RWPE2 (cell line): Measurements from ENCODE around the gene HOXD9.

ENCODE experiments used
- ATAC-seq: fragments of 200-7000 bp; cut with Tn5 transposase; 3 replicates; pipeline ENCODE4 v1.9.1; 2021; ENCODE audit warnings: low read depth
- DNase-seq: peaks from one replicate; pipeline ENCODE4 v3.0.0-alpha.2; 2020; ENCODE audit warnings: low spot score
- H3K27ac ChIP-seq: fragments of 450-650 bp; 2 replicates; pipeline ENCODE4 v1.5.1; 2017; ENCODE audit warnings: mild to moderate bottlenecking; ENCODE audit not compliant: poor library complexity, severe bottlenecking
- H3K27me3 ChIP-seq: fragments of 250-450 bp; sonication (Bioruptor Pico); 2 replicates; pipeline ENCODE4 v1.5.1; 2021; ENCODE audit warnings: mild to moderate bottlenecking, moderate library complexity; ENCODE audit not compliant: insufficient read depth, poor library complexity, severe bottlenecking
- H3K36me3 ChIP-seq: fragments of 250-450 bp; sonication (Bioruptor Pico); 2 replicates; pipeline ENCODE4 v1.5.1; 2020; ENCODE audit warnings: low read depth, mild to moderate bottlenecking, moderate library complexity
- H3K4me1 ChIP-seq: fragments of 250-450 bp; sonication (Bioruptor Pico); 2 replicates; pipeline ENCODE4 v1.5.1; 2021; ENCODE audit warnings: mild to moderate bottlenecking, moderate library complexity; ENCODE audit not compliant: insufficient read depth, poor library complexity, severe bottlenecking
- H3K4me3 ChIP-seq: fragments of 250-450 bp; sonication (Bioruptor Pico); 2 replicates; pipeline ENCODE4 v1.5.1; 2021; ENCODE audit warnings: mild to moderate bottlenecking, moderate library complexity; ENCODE audit not compliant: severe bottlenecking
- H3K9me3 ChIP-seq: fragments of 250-450 bp; sonication (Bioruptor Pico); 2 replicates; pipeline ENCODE4 v1.5.1; 2021; ENCODE audit warnings: mild to moderate bottlenecking, moderate library complexity; ENCODE audit not compliant: severe bottlenecking
- CTCF ChIP-seq: fragments of 450-650 bp; IDR thresholded peaks from one replicate; pipeline ENCODE4 v1.5.1; 2017; ENCODE audit warnings: mild to moderate bottlenecking, moderate library complexity; ENCODE audit not compliant: poor library complexity, severe bottlenecking

HOXD9 gene

DNA sequence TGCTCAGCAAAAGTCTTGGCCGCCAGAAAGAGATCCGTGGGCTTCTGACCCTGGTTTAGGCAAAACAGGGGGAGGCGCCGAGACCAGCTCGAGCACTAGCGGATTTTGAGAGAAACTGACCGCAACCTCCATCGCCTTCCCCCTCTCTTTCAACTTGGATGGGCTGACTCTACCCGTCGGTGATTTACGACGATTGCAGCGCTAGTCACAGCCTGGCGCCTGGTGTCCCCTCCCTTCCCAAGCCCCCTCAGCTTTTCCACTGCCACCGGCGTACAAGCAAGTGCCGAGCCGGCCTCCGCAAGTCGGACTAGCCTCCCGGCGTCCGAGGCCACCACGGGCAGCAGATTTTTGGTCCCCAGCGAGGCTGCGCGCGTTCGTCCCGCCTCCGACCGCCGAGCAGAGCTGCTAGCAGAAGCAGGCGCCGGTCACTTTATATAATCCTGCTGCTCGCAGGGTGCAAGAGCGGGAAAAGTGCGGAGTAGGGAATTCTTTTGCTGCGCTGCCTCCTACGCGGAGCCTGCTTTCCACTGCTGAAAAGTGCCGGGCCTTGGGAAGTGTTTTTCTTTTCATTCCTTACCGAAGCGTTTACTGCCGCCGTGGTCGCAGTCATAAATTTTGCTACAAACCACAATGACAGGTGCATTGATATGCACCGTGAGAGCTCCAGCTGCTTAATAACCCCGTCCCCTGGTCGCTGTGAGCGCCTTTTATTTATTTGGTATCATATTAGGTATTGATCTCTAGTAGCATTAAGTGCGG, 42.3 kb downstream of the HOXD9 start:
- H3K36me3 ChIP-seq: no peaks in the 10 kb centered on the region
- no peak overlapping the region for H3K27ac ChIP-seq
- no peaks in the 10 kb centered on the region for H3K9me3 ChIP-seq
- H3K4me1 ChIP-seq: no peaks in the 10 kb centered on the region
- H3K4me3 ChIP-seq: no peak overlapping the region
- no peak for DNase-seq
- peaks cover 65% of the 10 kb centered on the region for H3K27me3 ChIP-seq
- no peak for ATAC-seq
- TF ChIP-seq CTCF: no peak

- no peak for DNase-seq
- no peak for TF ChIP-seq CTCF
- no peak for ATAC-seq
- no peaks in the 10 kb centered on the region for H3K9me3 ChIP-seq
- no peak overlapping the region for H3K4me3 ChIP-seq
- H3K27ac ChIP-seq: no peak overlapping the region
- peaks cover 58% of the 10 kb centered on the region for H3K27me3 ChIP-seq
- H3K4me1 ChIP-seq: no peaks in the 10 kb centered on the region
- no peaks in the 10 kb centered on the region for H3K36me3 ChIP-seq
Observed at GRCh38 chr2:176165370-176166050, 43.0 kb downstream of the HOXD9 start.

GRCh38 chr2:176166272-176166671, 43.8 kb downstream of the HOXD9 start:
- no peak overlapping the region for H3K27ac ChIP-seq
- ATAC-seq (no peak), DNase-seq (no peak)
- H3K9me3 ChIP-seq: no peaks in the 10 kb centered on the region
- no peak for TF ChIP-seq CTCF
- no peaks in the 10 kb centered on the region for H3K4me1 ChIP-seq
- peaks cover 50% of the 10 kb centered on the region for H3K27me3 ChIP-seq
- H3K36me3 ChIP-seq: no peaks in the 10 kb centered on the region
- no peak overlapping the region for H3K4me3 ChIP-seq

- H3K4me1 ChIP-seq: no peaks in the 10 kb centered on the region
- ATAC-seq: no peak
- peaks cover 39% of the 10 kb centered on the region for H3K27me3 ChIP-seq
Observed at GRCh38 chr2:176167398-176167797, 44.9 kb downstream of the HOXD9 start.

More at GRCh38 chr2:176167398-176167797, 44.9 kb downstream of the HOXD9 start:
- TF ChIP-seq CTCF: no peak
- Histone ChIP-seq H3K27ac (no peak overlapping the region), H3K4me3 (no peak overlapping the region), H3K36me3 (no peaks in the 10 kb centered on the region), H3K9me3 (no peaks in the 10 kb centered on the region)
- no peak for DNase-seq
